Measurements from ENCODE around the gene POU3F1.

The POU3F1 gene

DNA sequence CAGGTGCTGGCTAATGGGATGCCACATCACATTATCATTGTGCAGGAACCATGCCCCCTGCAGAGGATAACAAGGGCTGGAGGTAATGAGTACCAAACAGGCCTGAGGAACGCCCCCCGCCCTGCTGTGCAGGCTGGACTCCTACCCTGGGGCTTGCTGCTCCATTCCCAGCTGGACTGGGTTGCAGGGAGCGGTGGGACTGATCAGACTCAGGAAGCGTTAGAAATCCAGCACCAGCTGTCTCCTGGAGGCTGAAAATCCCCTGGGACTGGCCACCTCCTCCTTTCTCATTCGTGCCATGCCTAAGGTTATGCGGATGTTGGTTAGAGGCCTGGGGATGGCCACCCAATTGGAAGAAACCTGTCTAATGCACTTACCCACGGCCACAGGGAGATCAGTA is 36.9 kb upstream of the POU3F1 start:
- no peak for DNase-seq (ENCODE audit: low read depth)
- H3K4me3 ChIP-seq (ENCODE audit: low read length), result no peak overlapping the region
- TF ChIP-seq, protein P1, sequence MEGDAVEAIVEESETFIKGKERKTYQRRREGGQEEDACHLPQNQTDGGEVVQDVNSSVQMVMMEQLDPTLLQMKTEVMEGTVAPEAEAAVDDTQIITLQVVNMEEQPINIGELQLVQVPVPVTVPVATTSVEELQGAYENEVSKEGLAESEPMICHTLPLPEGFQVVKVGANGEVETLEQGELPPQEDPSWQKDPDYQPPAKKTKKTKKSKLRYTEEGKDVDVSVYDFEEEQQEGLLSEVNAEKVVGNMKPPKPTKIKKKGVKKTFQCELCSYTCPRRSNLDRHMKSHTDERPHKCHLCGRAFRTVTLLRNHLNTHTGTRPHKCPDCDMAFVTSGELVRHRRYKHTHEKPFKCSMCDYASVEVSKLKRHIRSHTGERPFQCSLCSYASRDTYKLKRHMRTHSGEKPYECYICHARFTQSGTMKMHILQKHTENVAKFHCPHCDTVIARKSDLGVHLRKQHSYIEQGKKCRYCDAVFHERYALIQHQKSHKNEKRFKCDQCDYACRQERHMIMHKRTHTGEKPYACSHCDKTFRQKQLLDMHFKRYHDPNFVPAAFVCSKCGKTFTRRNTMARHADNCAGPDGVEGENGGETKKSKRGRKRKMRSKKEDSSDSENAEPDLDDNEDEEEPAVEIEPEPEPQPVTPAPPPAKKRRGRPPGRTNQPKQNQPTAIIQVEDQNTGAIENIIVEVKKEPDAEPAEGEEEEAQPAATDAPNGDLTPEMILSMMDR (IDR thresholded peaks at IDR 0.05; ENCODE audit: insufficient read depth, low read depth, low read length, missing control alignments), result no peak

DNA sequence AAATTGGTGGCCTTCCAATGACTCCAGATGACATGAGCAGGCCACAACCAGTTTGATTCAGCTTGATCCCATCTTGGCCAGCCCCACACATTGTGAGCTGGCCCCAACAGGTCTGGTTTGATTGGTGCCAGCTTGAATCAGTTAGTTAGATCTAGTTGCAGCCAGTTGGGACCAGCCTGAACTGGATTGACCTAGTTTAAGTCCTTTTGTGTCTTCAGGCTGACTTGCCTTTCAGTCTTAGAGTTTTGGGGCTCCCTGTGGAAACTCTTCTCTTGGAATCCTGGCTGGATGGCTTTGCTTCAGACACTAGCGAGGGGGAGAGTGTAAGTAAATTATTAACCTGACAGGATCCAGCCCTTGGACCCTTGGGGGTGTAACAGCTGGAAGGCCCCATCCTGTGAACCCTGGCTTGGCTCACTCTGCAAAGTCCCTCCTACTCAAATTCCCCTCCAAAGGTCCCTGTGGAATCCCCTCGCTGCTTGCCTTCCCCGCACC is 36.2 kb upstream of the POU3F1 start:
- TF ChIP-seq, protein P1 (IDR thresholded peaks at IDR 0.05; ENCODE audit: insufficient read depth, low read depth, low read length, missing control alignments), result no peak
- no peak overlapping the region for H3K4me3 ChIP-seq (ENCODE audit: low read length)
- DNase-seq (ENCODE audit: low read depth), result no peak

DNA sequence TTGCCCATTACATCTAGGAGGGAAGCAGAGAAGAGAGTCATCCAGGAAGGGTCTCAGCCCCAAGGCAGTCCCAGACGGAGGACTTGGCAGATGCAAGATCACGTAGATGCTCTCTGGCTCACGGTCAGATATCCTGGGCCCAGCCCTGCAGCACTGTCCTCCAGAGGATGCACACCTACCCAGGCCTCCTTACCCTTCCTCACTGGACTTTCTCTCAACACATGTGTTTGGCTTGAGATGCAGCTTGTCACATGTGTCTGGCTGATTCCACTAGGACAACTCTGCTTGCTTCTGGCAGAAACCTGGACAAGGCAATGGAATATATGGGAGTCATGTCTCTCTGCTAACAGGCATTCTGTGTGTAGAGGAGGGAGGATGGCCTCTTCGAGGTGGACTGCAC is 32.4 kb upstream of the POU3F1 start:
- TF ChIP-seq, protein P1 (IDR thresholded peaks at IDR 0.05; ENCODE audit: insufficient read depth, low read depth, low read length, missing control alignments), result no peak
- no peak for DNase-seq (ENCODE audit: low read depth)
- no peak overlapping the region for H3K4me3 ChIP-seq (ENCODE audit: low read length)

DNA sequence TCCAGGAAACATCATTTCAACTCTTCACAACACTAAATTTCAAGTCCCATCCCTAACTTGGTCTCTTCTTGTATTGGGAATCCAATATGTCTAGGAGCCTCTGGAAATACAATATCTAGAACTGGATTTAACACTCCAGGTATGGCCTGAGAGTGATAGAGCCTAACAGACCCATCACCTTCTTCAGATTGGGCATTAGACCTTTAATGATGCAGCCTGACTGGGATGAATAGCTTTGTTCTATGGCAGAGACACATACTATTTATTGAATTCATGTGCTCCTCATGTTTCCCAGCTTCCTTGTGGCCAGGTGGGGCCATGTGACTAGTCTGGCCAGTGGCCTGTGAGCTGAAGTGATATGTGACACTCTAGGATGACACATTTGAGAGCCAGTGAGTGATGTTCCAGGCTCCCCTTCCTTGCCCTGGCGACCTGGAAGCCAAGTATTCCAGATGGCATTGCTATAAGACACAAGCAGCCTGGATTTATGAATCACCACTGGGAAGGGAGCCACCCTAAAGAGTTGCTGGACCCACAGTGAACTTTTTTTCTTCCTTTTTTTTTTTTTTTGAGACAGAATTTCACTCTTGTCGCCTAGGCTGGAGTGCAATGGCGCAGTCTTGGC is 31.0 kb upstream of the POU3F1 start:
- TF ChIP-seq, protein P1 (IDR thresholded peaks at IDR 0.05; ENCODE audit: insufficient read depth, low read depth, low read length, missing control alignments), result no peak
- no peak for DNase-seq (ENCODE audit: low read depth)
- H3K4me3 ChIP-seq (ENCODE audit: low read length), result no peak overlapping the region

DNA sequence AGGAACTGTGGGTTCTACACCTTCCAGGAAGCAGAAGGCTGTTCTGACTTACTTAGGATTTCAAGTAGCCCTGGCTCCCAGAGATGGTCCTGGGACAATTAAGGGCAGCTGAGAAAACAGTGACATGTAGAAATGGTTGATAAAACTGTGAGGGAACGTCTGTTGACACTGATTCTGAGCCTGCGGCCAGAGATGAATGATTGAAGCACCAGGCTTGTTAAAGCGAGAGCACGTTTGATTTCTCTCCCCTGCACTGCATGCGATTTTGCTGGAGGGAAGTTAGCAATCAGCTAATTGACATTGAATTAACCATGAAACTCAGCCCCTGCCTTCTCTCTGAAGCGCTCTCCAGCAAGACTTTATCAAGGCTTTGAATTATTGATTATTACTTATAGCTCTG is 29.9 kb upstream of the POU3F1 start:
- H3K4me3 ChIP-seq (ENCODE audit: low read length), result no peak overlapping the region
- DNase-seq (ENCODE audit: low read depth), result no peak
- TF ChIP-seq, protein P1 (IDR thresholded peaks at IDR 0.05; ENCODE audit: insufficient read depth, low read depth, low read length, missing control alignments), result no peak

DNA sequence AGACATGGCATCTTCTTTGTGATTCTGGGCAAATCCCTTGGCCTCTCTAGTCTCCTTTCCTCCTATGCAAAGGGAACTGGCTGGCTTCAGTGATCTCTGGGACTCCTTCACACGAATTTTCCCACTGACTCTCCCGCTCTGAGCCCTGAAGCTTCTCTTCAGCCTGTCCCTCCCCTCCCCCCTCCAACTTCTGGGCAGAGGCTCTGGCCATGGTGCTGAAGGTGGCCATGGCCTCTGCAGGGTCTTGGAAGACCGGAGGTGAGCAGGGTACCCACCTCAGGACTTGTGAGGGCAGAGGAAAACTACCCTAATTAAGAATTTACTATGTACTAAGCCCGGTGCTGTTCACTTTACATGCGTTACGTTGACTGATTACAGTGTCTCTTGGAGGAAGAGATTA is 29.4 kb upstream of the POU3F1 start:
- H3K4me3 ChIP-seq (ENCODE audit: low read length), result no peak overlapping the region
- peak; percentile 36 for DNase-seq (ENCODE audit: low read depth)
- TF ChIP-seq, protein P1 (IDR thresholded peaks at IDR 0.05; ENCODE audit: insufficient read depth, low read depth, low read length, missing control alignments), result no peak

DNA sequence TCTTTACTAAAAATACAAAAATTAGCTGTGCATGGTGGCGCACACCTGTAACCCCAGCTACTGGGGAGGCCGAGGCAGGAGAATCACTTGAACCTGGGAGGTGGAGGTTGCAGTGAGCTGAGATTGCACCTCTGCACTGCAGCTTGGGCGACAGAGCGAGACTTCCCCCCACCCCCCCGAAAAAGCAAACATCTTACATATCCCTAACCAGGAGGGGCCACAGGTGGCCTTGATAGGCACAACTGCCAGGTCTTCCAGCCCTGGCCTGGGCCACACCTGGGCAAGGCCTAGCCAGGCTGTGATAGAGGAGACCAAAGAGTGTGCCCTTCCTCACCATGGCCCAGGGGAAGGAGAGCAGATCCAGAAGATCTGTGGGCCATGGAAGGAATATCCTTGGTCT is 28.6 kb upstream of the POU3F1 start:
- no peak for DNase-seq (ENCODE audit: low read depth)
- TF ChIP-seq, protein P1 (IDR thresholded peaks at IDR 0.05; ENCODE audit: insufficient read depth, low read depth, low read length, missing control alignments), result no peak
- H3K4me3 ChIP-seq (ENCODE audit: low read length), result no peak overlapping the region
